Heart right ventricle (tissue), 16 donors: ENCODE data around the gene GNG11. TPM values are rescaled to one million over a fixed set of nuclear protein-coding genes. Genes with fewer than 3 reads are reported as not detected.
"Not testable (repeated sequence)": the region's sequence is repeated elsewhere in the genome, so short reads cannot be mapped to it uniquely, and the experiment has no call there.

ENCODE experiments used
- ATAC-seq, 8 donors: fragments of 200-7000 bp; cut with Tn5 transposase; one replicate each; pipeline ENCODE4 v1.9.1; 2020; ENCODE audit warnings: mild to moderate bottlenecking in 8 of 8, moderate library complexity in 8 of 8, moderate number of reproducible peaks in 1 of 8
- DNase-seq, 2 donors: peaks; one replicate each; pipeline ENCODE4 v3.0.0-alpha.2; 2020
- H3K27ac ChIP-seq, 10 donors: fragments of 200-600 bp; sonication (generic) in 2 of 10; one replicate each; pipeline versions ENCODE4 v1.5.0 to v1.8.0; 2020 to 2022; ENCODE audit warnings: mild to moderate bottlenecking in 3 of 10
- H3K27me3 ChIP-seq, 7 donors: fragments of 200-600 bp; one replicate each; pipeline ENCODE4 v1.8.0; 2021 to 2022; ENCODE audit warnings: mild to moderate bottlenecking in 2 of 7
- H3K36me3 ChIP-seq, 9 donors: fragments of 200-600 bp; sonication (generic) in 1 of 9; one replicate each; pipeline versions ENCODE4 v1.5.0 to v1.8.0; 2020 to 2022; ENCODE audit warnings: mild to moderate bottlenecking in 2 of 9
- H3K4me1 ChIP-seq, 9 donors: fragments of 200-600 bp; sonication (generic) in 1 of 9; one replicate each; pipeline versions ENCODE4 v1.5.0 to v1.8.0; 2020 to 2022; ENCODE audit warnings: mild to moderate bottlenecking in 4 of 9
- H3K4me3 ChIP-seq, 10 donors: fragments of 200-600 bp; sonication (generic) in 2 of 10; one replicate each; pipeline versions ENCODE4 v1.5.0 to v1.8.0; 2020 to 2022; ENCODE audit warnings: mild to moderate bottlenecking in 7 of 10, moderate library complexity in 2 of 10
- H3K9me3 ChIP-seq, 11 donors: fragments of 200-600 bp in 10 of 11; sonication (generic) in 2 of 11; one replicate each; pipeline versions ENCODE4 v1.5.0 to v1.8.0; 2013 to 2022; ENCODE audit warnings: mild to moderate bottlenecking in 2 of 11, control low read depth in 1 of 11, moderate library complexity in 1 of 11
- WGBS, 2 donors: extraction: QIAGEN DNeasy Blood & Tissue Kit; methylation state at CpG; one replicate each; pipeline ENCODE4 v1.1.7; 2013; ENCODE audit warnings: inconsistent platforms in 1 of 2; 5-methylcytosine and 5-hydroxymethylcytosine counted together
- intact Hi-C, 10 donors: fragments of 100-400 bp; cut with DNase I; formaldehyde crosslinking; loops; one replicate each; pipeline versions ENCODE4 v1.11.1 to v1.14.2; 2022
- polyA plus RNA-seq, 2 donors: library from polyadenylated mRNA; stranded (reverse); fragments of 200-250 nt; gene quantifications; one replicate each; pipeline ENCODE4 v1.2.3, GENCODE V29; 2013
- total RNA-seq, 10 donors: library from RNA; stranded (reverse); fragmentation: NEBNext Ultra II Directional in 3 of 10; extraction: Animal tissue kit (Norgen Biotek cat#: 25700) in 3 of 10; gene quantifications; one replicate each; pipeline versions ENCODE4 v1.2.1 to v1.2.4, GENCODE V29; 2021 to 2023
- TF ChIP-seq, protein P1 (sequence below), 9 donors: fragments of 200-600 bp; sonication (generic) in 2 of 9; IDR thresholded peaks; one replicate each; pipeline versions ENCODE4 v1.5.0 to v1.8.0; 2021 to 2022; ENCODE audit warnings: antibody characterized with exemption in 9 of 9, mild to moderate bottlenecking in 5 of 9, moderate library complexity in 1 of 9
- donor health status: Arrhythmogenic right ventricular cardiomyopathy.
- donor health status: ischemic (EF 13 %, LVEDD 7.1; RV severe dilation, severe dysfunction).
- donor health status: healthy with polysubstance abuse.
- donor health status: DM: no; HTN: yes; CAD: no.
- donor health status: DM: no; HTN: no; CAD: no.
- donor health status: ischemic (EF 25% LVEDD 6.9; RV normal size, moderate dysfunction).
- donor health status: ischemic (EF 25% LVEDD 5.7; RV mildly dilated, moderate dysfunction).
- donor health status: healthy.
- donor health status: DM: yes; HTN: yes; CAD: no.
- donor health status: Ischemic cardiomyopathy.
- donor health status: ischemic (EF 35%, LVEDD 5.7; RV mildly dilated, moderate dysfunction).
- donor health status: nonischemic (EF 11% LVEDD 7.7; RV severe dilation, severe dysfunction).
- donor health status: DM: yes; HTN: yes; CAD: no.
- donor health status: PGD.
- donor health status: ischemic (EF 29% LVEDD 5.4; RV normal size, mild dysfunction).
- donor health status: nonischemic (EF 23%, LVEDD 6.1; RV moderate dilation, normal function).

The GNG11 gene
- total and polyA plus RNA-seq, 12 donors: 10.6 to 52.7 (median 16.4) TPM

DNA sequence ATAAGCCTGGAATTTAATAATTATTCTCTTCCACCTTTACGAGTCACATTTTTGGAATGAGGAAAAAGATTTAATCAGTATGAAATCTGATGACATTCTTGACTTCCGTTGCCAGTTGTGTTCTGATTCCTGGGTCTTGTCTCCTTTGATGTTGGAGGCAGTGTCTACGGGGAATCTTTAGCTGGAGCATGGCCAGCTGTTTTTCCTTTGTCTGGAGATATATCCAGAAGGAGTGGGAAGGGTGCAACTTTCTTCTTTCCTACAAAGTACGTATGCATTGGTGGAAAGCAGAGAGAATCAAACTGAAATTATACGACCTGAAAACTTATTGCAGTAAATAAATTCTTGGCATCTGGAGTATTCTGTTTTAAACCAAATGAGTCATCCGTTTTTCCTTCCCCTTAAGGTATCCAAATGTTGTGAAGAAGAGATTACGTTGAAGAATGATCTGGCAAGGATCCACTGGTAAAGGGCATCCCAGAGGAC is 6.9 kb upstream of the GNG11 start:
- Histone ChIP-seq H3K27ac (peak overlapping the region in 8 of 10 donors; percentile 2 to 65 (median 41)), H3K4me1 (peaks cover 0 to 38% (median 18%) of the 10 kb centered on the region in 9 donors), H3K4me3 (peak overlapping the region in 1 of 10 donors; percentile 4), H3K36me3 (no peaks in the 10 kb centered on the region), H3K9me3 (no peaks in the 10 kb centered on the region), H3K27me3 (no peaks in the 10 kb centered on the region)
- WGBS, 2 donors: 23 to 34% methylated on average over 7 of the region's 7 CpGs
- ATAC-seq (peak in 6 of 8 donors; percentile 32 to 80 (median 66)), DNase-seq (no peak)
- intact Hi-C loops: loop anchor here in 1 of 10 donors (10.0 kb wide), 1 partner anchor 260 kb away; no protein-coding TSS in a partner anchor
- TF ChIP-seq, protein P1, sequence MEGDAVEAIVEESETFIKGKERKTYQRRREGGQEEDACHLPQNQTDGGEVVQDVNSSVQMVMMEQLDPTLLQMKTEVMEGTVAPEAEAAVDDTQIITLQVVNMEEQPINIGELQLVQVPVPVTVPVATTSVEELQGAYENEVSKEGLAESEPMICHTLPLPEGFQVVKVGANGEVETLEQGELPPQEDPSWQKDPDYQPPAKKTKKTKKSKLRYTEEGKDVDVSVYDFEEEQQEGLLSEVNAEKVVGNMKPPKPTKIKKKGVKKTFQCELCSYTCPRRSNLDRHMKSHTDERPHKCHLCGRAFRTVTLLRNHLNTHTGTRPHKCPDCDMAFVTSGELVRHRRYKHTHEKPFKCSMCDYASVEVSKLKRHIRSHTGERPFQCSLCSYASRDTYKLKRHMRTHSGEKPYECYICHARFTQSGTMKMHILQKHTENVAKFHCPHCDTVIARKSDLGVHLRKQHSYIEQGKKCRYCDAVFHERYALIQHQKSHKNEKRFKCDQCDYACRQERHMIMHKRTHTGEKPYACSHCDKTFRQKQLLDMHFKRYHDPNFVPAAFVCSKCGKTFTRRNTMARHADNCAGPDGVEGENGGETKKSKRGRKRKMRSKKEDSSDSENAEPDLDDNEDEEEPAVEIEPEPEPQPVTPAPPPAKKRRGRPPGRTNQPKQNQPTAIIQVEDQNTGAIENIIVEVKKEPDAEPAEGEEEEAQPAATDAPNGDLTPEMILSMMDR (IDR thresholded peaks at IDR 0.05): no peak

DNA sequence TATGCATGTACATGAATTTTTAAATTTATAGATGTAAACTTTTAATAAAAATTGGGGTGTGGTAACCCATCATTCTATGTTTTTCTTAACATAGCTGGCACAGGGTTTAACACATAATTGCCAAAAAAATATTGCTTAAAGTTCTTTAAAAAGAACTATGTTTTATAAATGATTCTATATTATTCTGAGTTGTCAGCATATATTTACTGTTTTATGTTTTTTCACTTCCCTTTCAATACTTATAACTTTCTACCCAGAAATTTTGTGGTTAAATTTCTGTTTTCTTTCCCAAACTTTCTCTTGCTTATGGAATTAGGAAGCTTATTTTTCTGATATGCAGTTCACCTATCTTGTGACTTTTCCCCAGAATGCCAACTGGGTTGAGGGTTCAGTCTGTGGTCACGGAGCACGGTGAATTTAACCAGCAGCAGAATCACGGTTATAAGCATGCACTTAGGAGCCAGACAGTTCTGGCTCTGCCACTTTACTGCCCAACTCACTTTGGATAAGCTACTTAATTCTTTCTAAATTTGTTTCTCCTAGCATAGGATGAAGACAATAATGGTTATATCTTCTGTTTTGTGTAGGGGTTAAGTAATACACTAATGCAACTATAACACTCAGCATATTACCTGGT is 6.2 kb upstream of the GNG11 start:
- H3K4me3 ChIP-seq, DNase-seq, H3K27me3 ChIP-seq, H3K9me3 ChIP-seq, H3K36me3 ChIP-seq: not testable (repeated sequence)
- intact Hi-C loops: loop anchor here in 1 of 10 donors (10.0 kb wide), 1 partner anchor 259 kb away; no protein-coding TSS in a partner anchor
- peaks cover 0 to 36% (median 21%) of the 10 kb centered on the region in 9 donors for H3K4me1 ChIP-seq
- WGBS, 2 donors: 69 to 71% methylated on average over 2 to 3 of the region's 3 CpGs
- peak overlapping the region in 3 of 10 donors; percentile 51 to 65 (median 58) for H3K27ac ChIP-seq
- peak in 3 of 8 donors; percentile 18 to 54 (median 37) for ATAC-seq

DNA sequence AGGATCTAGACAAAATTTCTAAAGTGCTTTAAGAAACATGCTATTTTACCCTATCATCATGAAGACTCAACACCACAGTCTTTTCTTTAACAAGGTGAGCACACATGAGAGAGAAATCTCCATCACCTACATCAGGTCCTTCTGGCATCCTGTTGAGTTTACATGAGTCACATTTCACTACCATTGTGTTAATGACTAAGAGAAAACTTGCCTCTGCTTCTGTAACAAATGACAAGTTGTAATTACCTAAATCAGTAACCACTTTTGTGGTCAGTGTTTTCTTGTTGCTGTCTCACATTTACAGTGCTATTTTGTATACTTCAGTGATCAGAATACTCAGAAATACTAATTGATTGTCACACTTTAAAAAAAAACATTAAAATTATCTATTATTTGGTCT is 5.6 kb upstream of the GNG11 start:
- H3K36me3 ChIP-seq, H3K4me3 ChIP-seq, ATAC-seq, H3K9me3 ChIP-seq, H3K27me3 ChIP-seq, DNase-seq, H3K27ac ChIP-seq: not testable (repeated sequence)
- intact Hi-C loops: loop anchor here in 1 of 10 donors (10.0 kb wide), 1 partner anchor 259 kb away; no protein-coding TSS in a partner anchor
- peaks cover 0 to 36% (median 24%) of the 10 kb centered on the region in 9 donors for H3K4me1 ChIP-seq

DNA sequence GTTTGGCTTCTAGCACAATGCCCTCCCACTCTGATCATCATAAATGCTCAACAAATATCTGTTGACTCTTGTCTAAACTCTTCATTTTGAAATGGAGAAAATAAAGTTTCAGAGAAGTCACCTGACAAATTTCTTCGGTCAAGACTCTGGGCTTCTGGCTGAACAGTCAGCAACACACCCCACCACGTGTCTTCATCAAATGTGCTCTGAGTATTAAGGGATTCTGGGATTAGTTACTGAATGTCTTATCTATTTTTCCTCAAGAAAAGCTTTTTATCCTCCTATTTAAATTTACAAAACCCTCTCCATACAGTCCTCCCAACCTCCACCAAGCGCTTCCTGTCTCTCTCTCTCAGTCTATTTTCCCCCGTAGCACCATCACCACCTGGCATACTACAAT is 5.2 kb upstream of the GNG11 start:
- DNase-seq, H3K9me3 ChIP-seq, H3K4me3 ChIP-seq, H3K36me3 ChIP-seq, H3K27ac ChIP-seq, ATAC-seq: not testable (repeated sequence)
- Histone ChIP-seq H3K4me1 (peaks cover 0 to 36% (median 22%) of the 10 kb centered on the region in 9 donors), H3K27me3 (peaks cover 0 to 11% (median 0%) of the 10 kb centered on the region in 7 donors)
- 79 to 91% methylated on average over 4 of the region's 4 CpGs for WGBS, 2 donors
- intact Hi-C loops: loop anchor here in 1 of 10 donors (10.0 kb wide), 1 partner anchor 258 kb away; no protein-coding TSS in a partner anchor

DNA sequence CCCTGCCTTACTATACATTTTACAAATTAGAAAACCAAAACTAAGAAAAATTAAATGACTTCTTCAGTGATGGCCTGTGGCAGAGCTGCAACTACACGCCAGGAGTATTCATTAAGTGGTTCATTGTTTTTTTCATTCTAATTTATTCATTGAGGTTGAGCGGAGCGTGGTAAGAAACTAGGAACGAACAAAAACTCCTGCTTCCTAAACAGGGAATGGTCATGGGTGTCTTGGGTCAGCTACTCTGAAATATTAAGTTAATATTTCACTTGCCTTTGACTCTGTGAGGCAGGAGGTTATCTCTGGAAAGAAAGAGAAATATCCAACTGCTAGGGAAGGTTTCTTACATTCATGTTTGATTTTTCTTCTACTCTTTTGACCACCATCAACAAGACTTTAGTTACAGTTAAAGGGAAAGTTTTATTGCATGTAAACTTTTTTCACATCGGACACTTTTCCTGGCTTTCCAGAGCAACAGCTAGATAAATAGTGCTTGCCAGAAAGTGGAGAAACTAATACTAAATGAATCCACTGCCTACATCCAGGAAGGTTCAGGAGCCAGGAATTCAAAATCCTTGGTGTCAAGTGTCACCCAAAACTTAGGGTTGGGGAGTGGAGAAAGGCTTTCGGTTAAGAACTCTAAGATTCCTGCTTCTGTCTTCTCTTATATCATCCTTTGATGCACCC is 896 bp upstream of the GNG11 start:
- peaks cover 0 to 30% (median 0%) of the 10 kb centered on the region in 7 donors for H3K27me3 ChIP-seq
- peak overlapping the region in 9 of 10 donors; percentile 49 to 80 (median 65) for H3K4me3 ChIP-seq
- intact Hi-C loops: loop anchor here in 4 of 10 donors (5.0 kb wide), 1 partner anchor 82 kb away; the partner anchor contains the start of gene BET1 (in 4 of the 4)
- no peaks in the 10 kb centered on the region for H3K9me3 ChIP-seq
- ATAC-seq (peak in 1 of 8 donors; percentile 2), DNase-seq (no peak)
- H3K27ac ChIP-seq: peak overlapping the region; percentile 84 to 98 (median 90)
- peaks cover 0 to 5% (median 0%) of the 10 kb centered on the region in 9 donors for H3K36me3 ChIP-seq
- TF ChIP-seq, protein P1 (IDR thresholded peaks at IDR 0.05): no peak
- whole genome bisulfite sequencing, 2 donors: 51 to 58% methylated on average over 6 of the region's 6 CpGs
- peaks cover 0 to 33% (median 11%) of the 10 kb centered on the region in 9 donors for H3K4me1 ChIP-seq
